NCI-H748 treated with DMSO at 0.1 percent for 48 hours (cell line): Measurements from ENCODE around the gene IGSF9.

Source experiments
- DNase-seq: peaks from one replicate; lab custom pipeline; 2025; lab: John Stamatoyannopoulos, UW

Gene IGSF9

GRCh38 chr1:159945483-159946241 is at the start of gene IGSF9:
IGSF9 (minus strand) TSS chr1:159945613; CDS start chr1:159943454, 2,159 bp downstream.
- DNase-seq: peak; percentile 86

- DNase-seq: no peak
These were observed 49.5 kb upstream of the IGSF9 start for GRCh38 chr1:159994896-159995295.

GRCh38 chr1:159993911-159994310 is 48.5 kb upstream of the IGSF9 start:
- no peak for DNase-seq

- DNase-seq: no peak
These were observed 46.7 kb upstream of the IGSF9 start for GRCh38 chr1:159992161-159992560.

GRCh38 chr1:159991513-159991912 is 46.1 kb upstream of the IGSF9 start:
- DNase-seq: no peak

GRCh38 chr1:159990005-159990404 is 44.6 kb upstream of the IGSF9 start:
- DNase-seq: no peak

- no peak for DNase-seq
These were observed 44.2 kb upstream of the IGSF9 start for GRCh38 chr1:159989581-159989980.

- DNase-seq: no peak
These were observed 42.6 kb upstream of the IGSF9 start for GRCh38 chr1:159988006-159988405.

GRCh38 chr1:159987186-159987585 is 41.8 kb upstream of the IGSF9 start:
- no peak for DNase-seq

- no peak for DNase-seq
These were observed 41.1 kb upstream of the IGSF9 start for GRCh38 chr1:159986531-159986930.

- DNase-seq: no peak
These were observed 40.7 kb upstream of the IGSF9 start for GRCh38 chr1:159986093-159986492.

GRCh38 chr1:159985473-159985872 is 40.1 kb upstream of the IGSF9 start:
- DNase-seq: no peak

- DNase-seq: no peak
These were observed 38.3 kb upstream of the IGSF9 start for GRCh38 chr1:159983681-159984080.

- DNase-seq: no peak
These were observed 36.9 kb upstream of the IGSF9 start for GRCh38 chr1:159982280-159982679.

- DNase-seq: no peak
These were observed 36.1 kb upstream of the IGSF9 start for GRCh38 chr1:159981351-159982055.

- DNase-seq: no peak
These were observed 35.4 kb upstream of the IGSF9 start for GRCh38 chr1:159980786-159981185.

GRCh38 chr1:159980076-159980475 is 34.7 kb upstream of the IGSF9 start:
- no peak for DNase-seq

- DNase-seq: no peak
These were observed 33.8 kb upstream of the IGSF9 start for GRCh38 chr1:159979257-159979656.

GRCh38 chr1:159978107-159978398 is 32.6 kb upstream of the IGSF9 start:
- no peak for DNase-seq

- no peak for DNase-seq
These were observed 32.1 kb upstream of the IGSF9 start for GRCh38 chr1:159977364-159978106.

GRCh38 chr1:159974350-159974965 is 29.0 kb upstream of the IGSF9 start:
- DNase-seq: no peak

GRCh38 chr1:159973350-159973940 is 28.0 kb upstream of the IGSF9 start:
- DNase-seq: no peak
